ENCODE measurements around the gene NTSR1. TPM values are rescaled to one million over a fixed set of nuclear protein-coding genes. Genes with fewer than 3 reads are reported as not detected.

Gene NTSR1
- total RNA-seq, 1 experiment from 2014 or later: 7.8 TPM

- Histone ChIP-seq H3K4me3 (ENCODE audit: low read length) (no peak overlapping the region), H3K4me2 (ENCODE audit: low read length) (no peak overlapping the region), H3K27me3 (ENCODE audit: low read length) (no peaks in the 10 kb centered on the region), H3K27ac (ENCODE audit: low read length) (no peak overlapping the region), H3K4me1 (ENCODE audit: insufficient read depth, low read length) (peaks cover 30% of the 10 kb centered on the region), H3K79me2 (ENCODE audit: low read length) (no peaks in the 10 kb centered on the region), H3K36me3 (ENCODE audit: low read depth, low read length) (no peaks in the 10 kb centered on the region), H3K9ac (ENCODE audit: low read length) (no peak overlapping the region), H3K9me2 (replicated peaks; ENCODE audit: low read length) (no peaks in the 10 kb centered on the region), H3F3A (ENCODE audit: low read length, unreplicated experiment) (peaks cover 5% of the 10 kb centered on the region), H3K9me3 (ENCODE audit: low read length) (no peaks in the 10 kb centered on the region), H2AFZ (ENCODE audit: low read length) (no peak overlapping the region), H4K20me1 (ENCODE audit: low read length) (no peaks in the 10 kb centered on the region)
- no TSS peak for BruUV-seq (replicated peaks)
- ChIA-PET POLR2A (ENCODE audit: unreplicated experiment) (no interaction called here), CTCF (no interaction called here)
- intact Hi-C loops (cut with micrococcal nuclease): no loop called here
- TF ChIP-seq EZH2 (IDR thresholded peaks at IDR 0.05; ENCODE audit: low read length, unreplicated experiment) (no peak), CTCF (conservative IDR thresholded peaks at IDR 0.05; ENCODE audit: low read depth, low read length) (no peak), EZH2phosphoT487 (IDR thresholded peaks at IDR 0.05; ENCODE audit: borderline replicate concordance, low read length) (no peak)
- ATAC-seq (no peak), DNase-seq (no peak)
Observed at GRCh38 chr20:62741701-62742491, 33.3 kb downstream of the NTSR1 start.

- H3K27ac ChIP-seq (ENCODE audit: low read length): no peak overlapping the region
- no peaks in the 10 kb centered on the region for H4K20me1 ChIP-seq (ENCODE audit: low read length)
- no peak overlapping the region for H3K4me3 ChIP-seq (ENCODE audit: low read length)
- DNase-seq (no peak), ATAC-seq (no peak)
- H3K9me2 ChIP-seq (replicated peaks; ENCODE audit: low read length): no peaks in the 10 kb centered on the region
- H3K27me3 ChIP-seq (ENCODE audit: low read length): no peaks in the 10 kb centered on the region
- no peaks in the 10 kb centered on the region for H3K79me2 ChIP-seq (ENCODE audit: low read length)
- CTCF ChIA-PET: no interaction called here
- intact Hi-C loops (cut with micrococcal nuclease): no loop called here
- no peak overlapping the region for H3K9ac ChIP-seq (ENCODE audit: low read length)
- H3K36me3 ChIP-seq (ENCODE audit: low read depth, low read length): no peaks in the 10 kb centered on the region
- H3K4me1 ChIP-seq (ENCODE audit: insufficient read depth, low read length): peaks cover 30% of the 10 kb centered on the region
- H3K4me2 ChIP-seq (ENCODE audit: low read length): no peak overlapping the region
- no peaks in the 10 kb centered on the region for H3K9me3 ChIP-seq (ENCODE audit: low read length)
- POLR2A ChIA-PET (ENCODE audit: unreplicated experiment): no interaction called here
- no TSS peak for BruUV-seq (replicated peaks)
- H3F3A ChIP-seq (ENCODE audit: low read length, unreplicated experiment): peaks cover 5% of the 10 kb centered on the region
- TF ChIP-seq EZH2 (IDR thresholded peaks at IDR 0.05; ENCODE audit: low read length, unreplicated experiment) (no peak), EZH2phosphoT487 (IDR thresholded peaks at IDR 0.05; ENCODE audit: borderline replicate concordance, low read length) (no peak), CTCF (conservative IDR thresholded peaks at IDR 0.05; ENCODE audit: low read depth, low read length) (no peak)
- H2AFZ ChIP-seq (ENCODE audit: low read length): no peak overlapping the region
Observed at GRCh38 chr20:62742550-62742949, 33.9 kb downstream of the NTSR1 start.

GRCh38 chr20:62742979-62743776 lies 34.5 kb downstream of the NTSR1 start:
- Histone ChIP-seq H3K9me2 (replicated peaks; ENCODE audit: low read length) (no peaks in the 10 kb centered on the region), H3K9ac (ENCODE audit: low read length) (no peak overlapping the region), H2AFZ (ENCODE audit: low read length) (no peak overlapping the region), H4K20me1 (ENCODE audit: low read length) (no peaks in the 10 kb centered on the region), H3K79me2 (ENCODE audit: low read length) (no peaks in the 10 kb centered on the region), H3K9me3 (ENCODE audit: low read length) (no peaks in the 10 kb centered on the region), H3K4me3 (ENCODE audit: low read length) (no peak overlapping the region), H3K4me1 (ENCODE audit: insufficient read depth, low read length) (peaks cover 30% of the 10 kb centered on the region), H3K36me3 (ENCODE audit: low read depth, low read length) (no peaks in the 10 kb centered on the region), H3F3A (ENCODE audit: low read length, unreplicated experiment) (peaks cover 5% of the 10 kb centered on the region), H3K4me2 (ENCODE audit: low read length) (no peak overlapping the region), H3K27ac (ENCODE audit: low read length) (no peak overlapping the region), H3K27me3 (ENCODE audit: low read length) (no peaks in the 10 kb centered on the region)
- ChIA-PET CTCF (no interaction called here), POLR2A (ENCODE audit: unreplicated experiment) (no interaction called here)
- DNase-seq (no peak), ATAC-seq (no peak)
- TF ChIP-seq EZH2phosphoT487 (IDR thresholded peaks at IDR 0.05; ENCODE audit: borderline replicate concordance, low read length) (no peak), CTCF (conservative IDR thresholded peaks at IDR 0.05; ENCODE audit: low read depth, low read length) (no peak)
- no TSS peak for BruUV-seq (replicated peaks)
- intact Hi-C loops (cut with micrococcal nuclease): no loop called here
